GM23248 (cell line): ENCODE measurements around the gene ACSL6.

Experiments
- EZH2 ChIP-seq: fragments of 200-600 bp; sonication (generic); IDR thresholded peaks from 2 replicates; pipeline ENCODE4 v1.6.1; 2018; ENCODE audit warnings: antibody characterized with exemption, mild to moderate bottlenecking; ENCODE audit not compliant: insufficient read depth, poor library complexity, severe bottlenecking
- EZH2phosphoT487 ChIP-seq: fragments of 200-600 bp; sonication (generic); IDR thresholded peaks from 2 replicates; pipeline ENCODE4 v1.6.1; 2018; ENCODE audit warnings: antibody characterized with exemption, moderate library complexity, mild to moderate bottlenecking, low read depth; ENCODE audit not compliant: insufficient read depth

- TF ChIP-seq EZH2 (no peak), EZH2phosphoT487 (no peak)
These were observed 45.5 kb downstream of the ACSL6 start for GRCh38 chr5:131965826-131966415.
